ENCODE data around the gene SWT1. TPM values are rescaled to one million over a fixed set of nuclear protein-coding genes. Genes with fewer than 3 reads are reported as not detected.

The SWT1 gene
- total and polyA plus RNA-seq, 2 of the 13 experiments (the other 11 are each of a cell fraction or from before 2014, with no cell fraction given): 1.7 to 2.5 TPM

- TF ChIP-seq ZNF784 (CRISPR knock-in tag; IDR thresholded peaks at IDR 0.05; ENCODE audit: borderline replicate concordance) (no peak), ZNF251 (CRISPR knock-in tag; IDR thresholded peaks at IDR 0.05) (no peak), ZNF260 (CRISPR knock-in tag; IDR thresholded peaks at IDR 0.05; ENCODE audit: borderline replicate concordance, low read depth) (no peak), PRMT3 (CRISPR knock-in tag; IDR thresholded peaks at IDR 0.05; ENCODE audit: borderline replicate concordance, low read depth) (no peak), TMF1 (CRISPR knock-in tag; IDR thresholded peaks at IDR 0.05; ENCODE audit: low read depth) (no peak), SP5 (CRISPR knock-in tag; IDR thresholded peaks at IDR 0.05; ENCODE audit: borderline replicate concordance, low read depth) (no peak), ZNF263 (CRISPR knock-in tag; IDR thresholded peaks at IDR 0.05) (no peak), ZNF512B (CRISPR knock-in tag; IDR thresholded peaks at IDR 0.05; ENCODE audit: borderline replicate concordance) (no peak), ZNF3 (CRISPR knock-in tag; IDR thresholded peaks at IDR 0.05) (no peak), PREB (CRISPR knock-in tag; IDR thresholded peaks at IDR 0.05) (no peak), FOXA3 (CRISPR knock-in tag; IDR thresholded peaks at IDR 0.05) (no peak)
These were observed 155.6 kb downstream of the SWT1 start (continued) for GRCh38 chr1:185312361-185313138.

Data from HepG2 (cell line).